GM19023 (cell line): Measurements from ENCODE around the gene CRYGD.
"Not testable (repeated sequence)": the region's sequence is repeated elsewhere in the genome, so short reads cannot be mapped to it uniquely, and the experiment has no call there.

Source experiments
- ATAC-seq: cut with Tn5 transposase; IDR thresholded peaks from one replicate; pipeline ENCODE4 v1.9.1; 2021; ENCODE audit warnings: mild to moderate bottlenecking, moderate library complexity; ENCODE audit not compliant: unreplicated experiment

The CRYGD gene

GRCh38 chr2:208130712-208131110 is 6.4 kb upstream of the CRYGD start:
- ATAC-seq = no peak

- no peak for ATAC-seq
Measured at GRCh38 chr2:208129744-208130711, 5.7 kb upstream of the CRYGD start, which contains the start of gene CRYGC. CRYGC (minus strand) TSS chr2:208129828; CDS start chr2:208129792, 36 bp downstream.

DNA sequence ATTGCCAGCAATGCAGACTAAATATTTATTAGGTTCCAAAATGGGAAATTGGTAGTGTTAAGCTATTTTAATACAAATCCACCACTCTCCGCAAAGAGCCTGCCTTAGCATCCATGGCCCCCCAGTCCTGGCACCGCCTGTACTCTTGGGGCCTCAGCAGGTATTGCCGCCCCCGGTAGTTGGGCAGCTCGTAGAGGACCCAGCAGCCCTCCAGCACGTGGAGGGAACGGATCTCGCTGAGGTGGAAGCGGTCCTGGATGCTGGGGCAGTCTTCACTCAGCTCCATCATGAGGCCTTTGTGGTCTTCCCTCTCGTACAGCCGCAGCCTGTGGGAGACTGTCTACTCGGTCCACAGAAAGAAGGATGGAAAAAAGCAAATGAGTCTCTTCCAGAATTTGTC is 3.8 kb upstream of the CRYGD start:
- no peak for ATAC-seq

DNA sequence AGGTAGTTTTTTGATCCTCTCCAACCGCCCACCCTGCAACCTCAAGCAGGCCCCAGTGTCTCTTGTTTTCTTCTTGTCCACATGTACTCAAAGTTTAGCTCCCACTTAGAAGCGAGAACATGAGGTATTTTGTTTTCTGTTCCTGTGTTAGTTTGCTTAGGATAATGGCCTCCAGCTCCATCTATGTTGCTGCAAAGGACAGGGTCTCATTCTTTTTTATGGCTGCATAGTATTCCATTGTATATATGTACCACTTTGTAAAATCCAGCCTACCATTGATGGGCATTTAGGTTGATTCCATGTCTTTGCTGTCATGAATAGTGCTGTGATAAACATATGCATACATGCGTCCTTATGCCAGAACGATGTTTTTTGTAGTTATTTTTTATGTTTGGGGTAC is 2.8 kb upstream of the CRYGD start:
- no peak for ATAC-seq

DNA sequence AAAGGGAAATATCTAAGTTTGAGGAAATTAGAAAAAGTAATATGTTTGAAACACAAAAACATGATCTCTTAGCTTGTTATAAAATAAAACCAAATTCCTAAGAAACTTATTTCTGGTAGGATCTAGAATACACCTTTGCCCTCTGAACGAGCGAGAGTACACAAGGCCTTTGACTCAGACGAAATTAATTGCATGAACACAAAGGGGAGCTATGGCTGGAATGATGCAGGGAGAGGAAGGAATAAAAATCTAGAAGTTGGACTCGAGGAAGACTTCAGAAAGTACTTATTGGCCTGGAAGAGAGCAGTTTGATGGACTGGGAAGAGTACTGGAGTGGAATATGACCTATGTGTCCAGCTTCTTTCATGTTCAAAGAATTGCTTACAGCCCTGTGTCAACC is 927 bp upstream of the CRYGD start:
- ATAC-seq = no peak

GRCh38 chr2:208122248-208122647 is 2.1 kb downstream of the CRYGD start:
- no peak for ATAC-seq

- ATAC-seq = no peak
Measured at GRCh38 chr2:208118918-208119317, 5.4 kb downstream of the CRYGD start.

GRCh38 chr2:208117390-208117789 is 6.9 kb downstream of the CRYGD start:
- not testable (repeated sequence) for ATAC-seq

DNA sequence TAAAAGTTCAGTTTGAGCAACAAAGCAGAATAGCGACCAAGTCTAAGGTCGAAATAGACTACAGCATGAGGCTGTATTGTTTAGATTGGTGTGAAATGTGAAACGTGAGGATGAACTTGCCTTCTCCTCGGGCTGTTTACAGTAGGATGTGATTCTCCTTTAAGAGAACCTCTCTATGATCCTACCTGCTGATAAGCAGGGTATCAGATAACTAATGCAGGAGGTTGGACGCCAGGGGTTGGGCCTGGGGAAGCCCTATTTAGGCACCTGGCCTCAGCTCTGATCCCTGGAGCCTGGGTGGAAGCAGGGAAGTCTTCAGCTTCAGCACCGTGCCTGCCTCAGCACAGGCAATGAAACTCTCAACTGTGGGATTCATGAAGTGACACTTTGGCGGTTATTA is 11.4 kb downstream of the CRYGD start:
- ATAC-seq = no peak

GRCh38 chr2:208112273-208112745 is 12.0 kb downstream of the CRYGD start:
- not testable (repeated sequence) for ATAC-seq

DNA sequence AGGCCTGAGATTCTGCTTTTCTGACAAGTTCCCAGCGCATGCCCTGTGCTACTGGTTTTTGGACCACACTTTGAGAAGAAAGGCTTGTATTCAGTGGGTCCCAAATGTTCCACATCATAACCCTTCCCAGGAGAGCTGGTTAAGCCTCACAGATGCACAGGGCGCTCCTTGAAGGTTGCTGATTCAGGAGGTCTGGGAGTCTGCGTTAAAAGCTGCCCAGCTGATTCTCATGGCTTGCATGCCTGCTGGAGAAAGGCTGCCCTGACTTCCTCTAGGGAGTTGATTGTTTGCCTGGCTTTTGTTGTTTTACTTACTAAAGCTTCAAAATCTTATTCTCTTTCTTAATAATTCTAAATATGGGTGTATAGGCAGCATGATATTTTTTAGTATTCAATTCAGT is 20.7 kb downstream of the CRYGD start:
- ATAC-seq = no peak

- no peak for ATAC-seq
Measured at GRCh38 chr2:208101716-208102631, 22.4 kb downstream of the CRYGD start.

DNA sequence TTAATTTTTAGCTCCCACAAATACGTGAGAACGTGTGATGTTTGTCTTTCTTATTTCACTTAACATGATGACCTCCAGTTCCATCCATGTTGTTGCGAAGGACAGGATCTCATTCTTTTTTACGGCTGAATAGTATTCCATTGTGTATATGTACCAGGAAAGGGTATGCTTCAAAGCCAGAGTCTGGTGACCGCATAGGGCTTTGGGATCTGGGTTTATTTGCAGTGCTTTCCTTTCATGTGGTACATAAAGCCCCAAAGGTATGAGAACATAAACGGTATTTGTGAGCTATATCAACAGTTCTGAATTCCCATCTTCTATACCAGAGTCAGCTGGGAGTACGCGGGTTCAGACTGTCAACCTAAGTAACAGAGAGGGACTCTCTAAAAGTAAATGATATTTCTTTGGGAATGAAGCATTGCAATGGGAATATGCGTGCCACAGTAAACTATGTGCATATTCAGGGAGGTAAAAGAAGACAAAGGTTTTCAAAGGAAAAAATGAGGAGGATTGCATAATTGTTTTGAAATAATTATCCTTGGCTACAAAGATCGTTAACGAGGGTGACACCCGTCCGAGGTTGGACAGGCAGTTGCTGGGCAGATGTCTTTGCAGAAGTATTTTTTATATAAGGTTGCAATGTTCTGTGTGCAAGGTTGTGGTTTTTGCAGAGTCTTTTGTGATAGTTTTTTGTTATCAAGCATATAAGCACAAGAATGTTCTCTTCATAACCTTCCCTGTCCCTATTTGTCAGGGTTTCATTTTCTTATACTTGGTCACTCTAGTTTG is 24.4 kb downstream of the CRYGD start:
- no peak for ATAC-seq

DNA sequence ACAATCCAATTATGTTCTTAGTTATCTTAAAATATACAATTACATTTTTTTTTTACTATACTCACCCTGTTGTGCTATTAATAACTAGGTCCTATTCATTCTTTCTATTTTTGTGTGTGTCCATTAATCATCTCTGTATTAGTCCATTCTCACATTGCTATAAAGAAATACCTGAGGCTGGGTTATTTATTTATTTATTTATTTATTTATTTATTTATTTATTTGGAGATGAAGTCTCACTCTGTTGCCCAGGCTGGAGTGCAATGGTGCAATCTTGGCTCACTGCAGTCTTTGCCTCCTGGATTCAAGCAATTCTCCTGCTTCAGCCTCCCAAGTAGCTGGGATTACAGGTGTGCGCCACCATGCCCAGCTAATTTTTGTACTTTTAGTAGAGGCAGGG is 25.6 kb downstream of the CRYGD start:
- ATAC-seq = not testable (repeated sequence)

DNA sequence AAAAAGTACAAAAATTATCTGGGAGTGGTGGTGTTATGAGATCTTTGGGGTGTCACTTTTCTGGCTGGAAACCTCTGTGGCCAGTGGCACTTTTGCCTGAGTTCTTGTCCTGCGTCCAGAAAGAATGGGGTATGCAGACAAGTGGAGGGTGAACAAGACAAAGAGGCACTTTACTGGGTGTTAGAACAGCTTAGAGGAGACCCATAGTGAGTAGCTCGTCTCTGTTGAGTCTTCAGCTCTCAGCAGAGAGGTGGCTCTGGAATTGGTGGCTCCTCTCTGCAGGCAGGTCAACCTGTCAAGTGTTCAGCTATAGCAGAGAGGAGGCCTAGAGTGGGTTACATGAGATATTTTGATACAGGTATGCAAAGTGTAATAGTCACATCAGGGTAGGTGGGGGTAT is 26.1 kb downstream of the CRYGD start:
- no peak for ATAC-seq

- no peak for ATAC-seq
Measured at GRCh38 chr2:208097801-208098200, 26.5 kb downstream of the CRYGD start.

GRCh38 chr2:208097313-208097712 is 27.0 kb downstream of the CRYGD start:
- ATAC-seq = no peak

DNA sequence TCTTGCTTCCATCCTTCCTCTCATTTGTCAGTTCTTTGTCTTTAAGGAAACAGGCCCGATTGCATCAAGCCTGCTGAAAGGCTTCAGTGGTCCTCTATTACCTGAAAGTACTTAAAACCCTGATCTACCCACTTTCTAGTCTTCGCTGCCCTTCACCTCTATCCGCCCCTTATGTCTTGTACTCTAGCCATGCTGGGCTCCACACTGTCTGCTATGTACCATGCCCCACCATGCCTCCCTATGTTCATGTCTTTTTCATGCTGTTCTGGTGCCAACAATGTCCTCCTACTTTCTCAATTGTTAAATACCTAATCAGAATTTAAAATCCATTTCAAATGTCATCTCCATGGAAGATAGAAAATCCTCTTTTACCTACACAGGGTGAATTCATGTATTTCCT is 28.2 kb downstream of the CRYGD start:
- ATAC-seq = no peak

DNA sequence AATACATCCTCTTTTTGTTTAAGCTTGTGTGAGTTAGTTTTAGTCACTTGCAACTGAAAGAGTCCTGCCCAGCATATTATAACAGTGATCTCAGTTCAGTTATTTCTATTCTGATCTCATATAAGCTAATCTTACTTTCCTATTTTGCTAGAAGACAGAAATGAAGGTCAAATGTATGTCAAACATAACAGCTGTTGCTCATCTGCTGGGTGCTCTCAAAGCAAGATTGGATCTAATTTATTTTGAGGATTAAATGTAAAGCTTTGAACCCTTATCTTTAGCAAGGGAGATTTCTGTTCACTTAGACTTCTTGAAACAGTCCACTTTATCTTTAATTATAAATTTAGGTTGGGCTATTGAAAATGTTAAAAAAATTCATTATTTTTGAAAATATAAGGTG is 31.2 kb downstream of the CRYGD start:
- no peak for ATAC-seq

DNA sequence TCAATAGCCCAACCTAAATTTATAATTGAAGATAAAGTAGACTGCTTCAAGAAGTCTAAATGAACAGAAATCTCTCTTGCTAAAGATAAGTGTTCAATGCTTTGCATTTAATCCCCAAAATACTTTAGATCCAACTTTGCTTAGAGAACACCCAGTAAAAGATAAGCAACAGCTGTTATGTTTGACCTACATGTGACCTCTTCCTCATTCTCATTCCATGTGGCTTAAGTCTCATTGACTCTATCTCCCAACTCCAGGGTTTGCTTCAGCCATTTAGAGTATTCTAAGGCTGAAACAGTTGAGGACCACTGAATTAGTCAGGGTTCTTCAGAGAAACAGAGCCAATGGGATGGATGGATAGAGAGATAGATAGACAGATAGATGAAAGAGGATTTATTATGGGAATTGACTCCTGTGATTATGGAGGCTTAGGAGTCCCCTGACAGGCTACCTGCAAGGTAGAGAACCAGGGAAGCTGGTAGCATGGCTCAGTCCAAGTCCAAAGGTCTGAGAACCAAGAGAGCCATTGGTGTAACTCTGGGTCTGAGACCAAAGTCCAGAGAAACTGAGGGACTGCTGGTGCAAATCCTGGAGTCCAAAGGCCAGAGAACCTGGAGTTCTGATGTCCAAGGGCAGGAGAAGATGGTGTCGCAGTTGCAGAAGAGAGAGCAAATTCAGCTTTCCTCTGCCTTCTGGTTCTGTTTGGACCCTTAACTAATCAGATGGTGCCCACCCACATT is 32.1 kb downstream of the CRYGD start:
- ATAC-seq = no peak
